ENCODE data around the gene KCNIP1.

The KCNIP1 gene

GRCh38 chr5:170603109-170603508 is 99.3 kb downstream of the KCNIP1 start:
- no peak for TF ChIP-seq CTCF (conservative IDR thresholded peaks at IDR 0.05)
- H3K27ac ChIP-seq: no peak overlapping the region

GRCh38 chr5:170603578-170604565 is 100.1 kb downstream of the KCNIP1 start:
- TF ChIP-seq CTCF (conservative IDR thresholded peaks at IDR 0.05): peak; percentile 67

GRCh38 chr5:170606941-170607340 is 103.1 kb downstream of the KCNIP1 start:
- TF ChIP-seq CTCF (conservative IDR thresholded peaks at IDR 0.05): no peak
- no peak overlapping the region for H3K27ac ChIP-seq

More at GRCh38 chr5:170603578-170604565, 100.1 kb downstream of the KCNIP1 start:
- no peak overlapping the region for H3K27ac ChIP-seq

GRCh38 chr5:170611449-170612090 is 107.8 kb downstream of the KCNIP1 start:
- no peak overlapping the region for H3K27ac ChIP-seq
- no peak for TF ChIP-seq CTCF (conservative IDR thresholded peaks at IDR 0.05)

- no peak overlapping the region for H3K27ac ChIP-seq
- no peak for TF ChIP-seq CTCF (conservative IDR thresholded peaks at IDR 0.05)
These were observed 108.4 kb downstream of the KCNIP1 start for GRCh38 chr5:170612256-170612678.

GRCh38 chr5:170614065-170614490 is 110.3 kb downstream of the KCNIP1 start:
- H3K27ac ChIP-seq: no peak overlapping the region
- no peak for TF ChIP-seq CTCF (conservative IDR thresholded peaks at IDR 0.05)

GRCh38 chr5:170614720-170615119 is 110.9 kb downstream of the KCNIP1 start:
- H3K27ac ChIP-seq: no peak overlapping the region

More at GRCh38 chr5:170614720-170615119, 110.9 kb downstream of the KCNIP1 start:
- no peak for TF ChIP-seq CTCF (conservative IDR thresholded peaks at IDR 0.05)
